ENCODE data around the gene SNPH.
A peak's percentile ranks its signal among the peaks of the same experiment; 100 is the strongest.
"Not testable (repeated sequence)": the region's sequence is repeated elsewhere in the genome, so short reads cannot be mapped to it uniquely, and the experiment has no call there.

SNPH gene, protein sequence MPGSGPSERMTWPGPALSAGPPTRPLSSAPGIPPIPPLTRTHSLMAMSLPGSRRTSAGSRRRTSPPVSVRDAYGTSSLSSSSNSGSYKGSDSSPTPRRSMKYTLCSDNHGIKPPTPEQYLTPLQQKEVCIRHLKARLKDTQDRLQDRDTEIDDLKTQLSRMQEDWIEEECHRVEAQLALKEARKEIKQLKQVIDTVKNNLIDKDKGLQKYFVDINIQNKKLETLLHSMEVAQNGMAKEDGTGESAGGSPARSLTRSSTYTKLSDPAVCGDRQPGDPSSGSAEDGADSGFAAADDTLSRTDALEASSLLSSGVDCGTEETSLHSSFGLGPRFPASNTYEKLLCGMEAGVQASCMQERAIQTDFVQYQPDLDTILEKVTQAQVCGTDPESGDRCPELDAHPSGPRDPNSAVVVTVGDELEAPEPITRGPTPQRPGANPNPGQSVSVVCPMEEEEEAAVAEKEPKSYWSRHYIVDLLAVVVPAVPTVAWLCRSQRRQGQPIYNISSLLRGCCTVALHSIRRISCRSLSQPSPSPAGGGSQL

DNA sequence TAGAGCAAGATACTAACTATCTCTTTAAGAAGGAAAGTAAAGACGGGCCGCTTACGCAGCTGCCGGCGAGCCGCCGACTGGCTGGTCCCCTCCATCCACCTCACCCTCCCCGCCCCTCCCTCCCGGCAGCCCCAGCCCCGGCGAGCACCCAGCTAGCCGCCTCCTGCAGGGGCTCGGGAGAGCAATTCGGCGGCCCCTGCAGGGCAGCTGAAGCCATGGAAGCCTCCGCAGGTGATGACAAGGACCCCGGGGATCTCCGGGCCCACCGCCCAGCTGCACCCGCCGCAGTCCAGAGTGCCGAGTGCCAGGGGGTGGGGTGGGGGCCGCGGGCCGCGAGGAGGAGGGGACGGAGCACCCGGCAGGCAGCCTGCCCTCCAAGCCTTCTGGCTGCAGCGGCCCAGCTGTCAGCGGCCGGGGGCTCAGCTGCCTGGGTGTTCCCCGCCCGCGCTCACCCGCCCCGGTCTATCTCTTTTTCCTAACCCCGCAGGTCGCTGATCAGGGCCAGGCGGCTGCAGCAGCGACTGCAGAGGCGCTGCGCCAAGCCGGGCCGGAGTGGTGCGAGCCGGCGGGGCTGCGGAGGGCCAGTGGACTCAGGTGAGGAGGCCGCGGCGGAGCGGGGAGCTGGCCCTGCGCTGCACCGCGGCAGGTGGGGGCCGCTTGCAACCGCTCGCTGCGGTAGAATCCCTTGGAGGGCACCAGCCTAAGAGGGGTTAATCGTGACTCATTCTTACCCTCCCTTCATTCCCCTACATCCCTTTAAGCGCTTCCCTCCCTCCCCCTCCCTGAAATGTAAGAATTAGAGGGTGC, at the start of gene SNPH:
Gene SNPH (plus strand): TSS at position 128 of the 807 bp plus-strand sequence. CDS start 29,946 bp downstream, outside the sequence.
- DNase-seq, result peak; percentile 84

DNA sequence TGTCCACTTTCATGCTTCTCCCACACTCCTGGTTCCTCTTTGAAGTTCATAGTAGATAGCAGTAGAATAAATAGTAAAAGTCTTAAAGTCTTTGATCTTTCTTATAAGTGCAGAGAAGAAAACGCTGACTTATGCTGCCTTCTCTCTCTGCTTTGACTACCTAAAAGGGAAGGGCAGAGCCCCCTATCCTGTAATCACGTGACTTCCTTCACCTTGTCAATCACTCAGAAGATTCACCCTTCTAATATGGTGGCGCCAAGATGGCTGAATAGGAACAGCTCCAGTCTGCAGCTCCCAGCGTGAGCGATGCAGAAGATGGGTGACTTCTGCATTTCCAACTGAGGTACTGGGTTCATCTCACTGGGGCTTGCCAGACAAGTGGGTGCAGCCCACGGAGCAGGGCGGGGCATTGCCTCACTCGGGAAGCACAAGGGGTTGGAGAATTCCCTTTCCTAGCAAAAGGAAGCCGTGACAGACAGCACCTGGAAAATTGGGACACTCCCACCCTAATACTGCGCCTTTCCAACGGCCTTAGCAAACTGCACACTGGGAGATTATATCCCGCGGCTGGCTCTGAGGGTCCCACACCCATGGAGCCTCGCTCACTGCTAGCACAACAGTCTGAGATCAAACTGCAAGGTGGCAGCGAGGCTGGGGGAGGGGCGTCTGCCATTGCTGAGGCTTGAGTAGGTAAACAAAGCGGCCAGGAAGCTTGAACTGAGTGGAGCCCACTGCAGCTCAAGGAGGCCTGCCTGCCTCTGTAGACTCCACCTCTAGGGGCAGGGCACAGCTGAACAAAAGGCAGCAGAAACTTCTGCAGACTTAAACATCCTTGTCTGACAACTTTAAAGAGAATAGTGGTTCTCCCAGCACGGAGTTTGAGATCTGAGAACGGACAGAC, 49.3 kb upstream of the SNPH start:
- DNase-seq, result peak; percentile 2

DNA sequence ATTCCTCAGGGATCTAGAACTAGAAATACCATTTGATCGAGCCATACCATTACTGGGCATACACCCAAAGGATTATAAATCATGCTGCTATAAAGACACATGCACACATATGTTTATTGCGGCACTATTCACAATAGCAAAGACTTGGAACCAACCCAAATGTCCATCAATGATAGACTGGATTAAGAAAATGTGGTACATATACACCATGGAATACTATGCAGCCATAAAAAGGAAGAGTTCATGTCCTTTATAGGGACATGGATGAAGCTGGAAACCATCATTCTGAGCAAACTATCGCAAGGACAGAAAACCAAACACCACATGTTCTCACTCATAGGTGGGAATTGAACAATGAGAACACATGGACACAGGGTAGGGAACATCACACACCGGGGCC, 43.3 kb upstream of the SNPH start:
- not testable (repeated sequence) for DNase-seq

DNA sequence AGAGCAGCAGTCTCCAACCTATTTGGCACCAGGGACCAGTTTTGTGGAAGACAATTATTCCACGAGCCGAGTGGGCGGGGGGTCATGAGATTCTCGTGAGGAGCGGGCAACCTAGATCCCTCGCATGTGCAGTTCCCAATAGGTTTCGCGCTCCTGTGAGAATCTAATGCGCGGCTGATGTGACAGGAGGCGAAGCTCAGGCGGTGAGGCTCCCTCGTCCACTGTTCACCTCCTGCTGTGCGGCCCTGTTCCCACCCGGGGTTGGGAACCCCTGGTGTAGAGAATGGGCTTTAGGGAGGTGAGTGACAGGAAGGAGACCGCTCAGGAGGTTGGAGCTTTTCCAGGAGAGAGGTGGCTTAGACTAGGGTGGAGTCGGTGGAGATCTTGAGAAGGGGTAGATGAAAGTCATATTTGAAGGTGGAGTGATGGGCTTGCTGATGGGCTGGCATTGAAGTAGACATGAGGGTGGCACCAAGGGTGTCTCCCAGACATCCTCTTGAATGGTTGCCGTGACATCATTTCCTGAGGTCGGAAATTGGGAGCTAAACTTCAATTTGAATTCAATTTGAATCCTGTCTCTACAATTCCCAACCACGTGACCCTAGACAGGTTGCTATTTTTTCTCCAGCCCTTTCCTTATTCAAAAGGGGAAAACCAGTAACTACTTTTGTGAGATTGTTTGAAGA, 41.7 kb upstream of the SNPH start:
- peak; percentile 14 for DNase-seq

DNA sequence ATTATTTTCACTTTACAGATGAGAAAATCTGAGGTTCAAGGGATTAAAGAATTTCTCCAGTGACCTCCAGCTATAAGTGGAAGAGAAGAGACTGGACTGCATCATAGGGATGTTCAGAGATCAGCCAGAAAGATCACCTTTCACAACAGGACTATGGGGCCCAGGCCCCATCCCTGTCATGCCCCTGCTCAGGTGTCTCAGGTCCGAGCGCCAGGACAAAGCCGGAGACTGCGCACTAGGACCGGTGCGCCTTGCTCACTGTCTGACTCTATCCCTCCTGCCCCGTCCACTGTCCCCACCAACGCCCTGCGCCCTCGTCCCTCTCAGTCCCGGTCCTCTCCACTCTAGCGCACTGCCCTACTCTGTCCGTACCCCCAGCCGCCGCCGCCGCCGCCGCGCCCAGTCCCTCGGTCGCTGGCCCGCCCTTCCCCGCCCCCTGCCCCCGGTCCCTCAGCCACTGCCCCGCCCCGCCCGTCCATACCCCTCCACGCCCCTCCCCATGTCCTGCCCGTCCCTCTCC, 40.8 kb upstream of the SNPH start:
- no peak for DNase-seq

DNA sequence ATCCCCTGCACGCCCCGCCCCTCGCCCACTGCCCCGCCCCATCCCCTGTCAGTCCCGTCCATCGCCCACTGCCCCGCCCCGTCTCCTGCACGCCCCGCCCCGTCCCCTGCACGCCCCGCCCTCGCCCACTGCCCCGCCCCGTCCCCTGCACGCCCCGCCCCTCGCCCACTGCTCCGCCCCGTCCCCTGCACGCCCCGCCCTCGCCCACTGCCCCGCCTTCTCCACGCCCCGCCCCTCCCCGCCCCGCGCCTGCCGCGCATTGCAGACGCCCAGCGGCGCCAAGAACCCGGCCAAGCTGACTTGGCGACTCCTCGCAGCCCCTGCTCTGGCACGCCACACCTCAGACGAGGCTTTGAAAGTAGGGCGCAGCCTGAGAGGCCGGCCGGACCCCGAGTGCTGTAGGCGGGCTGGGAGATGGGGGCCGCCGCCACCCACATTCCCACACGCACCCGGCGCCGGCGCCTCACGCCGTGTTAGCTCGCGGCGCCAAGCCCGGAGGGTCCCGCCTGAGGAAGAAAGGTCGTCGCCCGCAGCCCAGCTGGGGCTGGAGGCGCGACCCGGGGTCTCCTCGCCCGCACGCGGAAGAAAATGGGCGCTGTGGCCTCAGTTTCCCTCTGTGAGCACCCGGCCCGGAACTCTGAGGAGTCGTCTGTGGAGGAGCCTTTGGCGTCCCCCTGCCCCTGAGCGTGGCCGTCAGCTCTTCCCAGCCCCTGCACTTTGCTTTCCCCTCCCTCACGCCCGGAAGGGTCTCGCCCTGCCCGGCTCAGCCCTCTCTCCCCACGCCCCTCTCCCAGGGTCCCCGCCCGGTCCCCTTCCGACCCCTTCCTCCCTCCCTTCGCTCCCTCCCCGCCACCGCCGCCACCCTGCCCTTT, 40.1 kb upstream of the SNPH start, which contains the start of gene RAD21L1:
Gene RAD21L1 (plus strand): TSS at position 262 of the 872 bp plus-strand sequence. CDS start 2,410 bp downstream, outside the sequence.
- DNase-seq, result peak; percentile 77

DNA sequence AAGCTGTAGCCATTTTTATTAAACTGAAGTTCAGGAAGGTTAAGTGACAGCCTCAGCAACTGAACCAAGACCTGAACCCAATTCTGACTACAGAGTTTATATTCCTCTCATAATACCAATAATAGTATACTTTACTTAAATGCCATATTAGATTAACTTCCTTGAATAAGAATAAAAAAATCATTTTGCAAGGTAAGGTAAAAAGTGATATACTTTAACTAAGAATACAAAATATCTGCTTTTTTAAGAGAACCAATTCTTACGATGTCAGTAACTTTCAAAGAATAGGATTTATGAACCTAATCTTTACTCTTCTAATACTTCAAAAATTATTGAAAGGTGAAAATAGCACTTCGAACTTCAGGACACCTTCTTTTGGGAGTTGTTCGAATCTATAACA, 36.6 kb upstream of the SNPH start:
- DNase-seq, result no peak

DNA sequence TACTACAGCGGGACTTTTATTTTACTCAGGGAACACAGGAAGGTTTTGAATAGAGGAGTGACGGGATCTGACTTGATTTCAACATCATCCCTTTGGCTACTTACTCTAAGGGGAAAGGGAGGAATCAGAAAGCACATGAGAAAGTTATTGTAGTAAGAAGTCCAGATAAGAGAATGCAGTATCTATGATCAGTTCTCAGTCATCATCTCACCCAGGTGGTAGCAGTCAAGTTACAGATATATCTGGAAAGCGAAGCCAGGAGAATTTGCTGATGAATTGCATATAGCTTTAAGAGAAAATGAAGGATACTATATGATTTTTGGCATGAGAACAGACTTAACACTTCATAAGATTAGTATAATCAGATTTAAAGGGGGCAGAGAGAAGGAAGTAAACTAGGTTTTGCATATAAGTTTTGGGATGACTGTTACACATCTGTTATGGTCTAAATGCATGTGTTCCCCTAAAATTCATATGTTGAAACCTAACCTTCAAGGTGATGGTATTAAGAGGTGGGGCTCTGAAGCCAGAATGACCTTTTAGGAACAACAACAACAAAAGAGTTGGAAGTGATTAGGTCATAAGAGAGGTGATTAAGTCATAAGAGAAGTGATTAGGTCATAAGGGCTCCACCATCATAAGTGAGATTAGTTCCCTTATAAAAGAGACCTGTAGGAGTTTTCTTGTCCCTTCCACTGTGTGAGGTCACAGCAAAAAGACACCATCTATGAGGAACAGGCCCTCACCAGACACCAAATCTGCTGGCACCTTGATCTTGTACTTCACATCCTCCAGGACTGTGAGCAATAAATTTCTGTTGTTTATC, 33.6 kb upstream of the SNPH start:
- no peak for DNase-seq

DNA sequence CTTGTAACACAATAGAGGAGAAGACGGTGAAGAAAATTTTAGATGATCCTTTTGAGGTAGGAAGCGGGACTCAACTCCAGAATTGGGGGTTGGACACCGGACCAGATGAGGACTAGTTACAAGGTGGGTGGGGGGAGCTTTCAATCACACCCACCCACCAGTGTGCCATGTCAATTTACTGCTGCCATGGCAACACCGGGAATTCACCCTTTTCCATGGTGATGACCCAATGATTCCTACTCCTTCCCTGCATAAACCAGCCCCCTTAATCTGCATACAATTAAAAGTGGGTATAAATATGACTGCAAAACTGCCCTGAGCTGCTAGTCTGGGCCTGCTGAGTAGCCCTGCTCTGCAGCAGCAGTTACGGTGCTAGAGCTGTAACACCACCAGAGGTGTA, 25.5 kb upstream of the SNPH start:
- no peak for DNase-seq

DNA sequence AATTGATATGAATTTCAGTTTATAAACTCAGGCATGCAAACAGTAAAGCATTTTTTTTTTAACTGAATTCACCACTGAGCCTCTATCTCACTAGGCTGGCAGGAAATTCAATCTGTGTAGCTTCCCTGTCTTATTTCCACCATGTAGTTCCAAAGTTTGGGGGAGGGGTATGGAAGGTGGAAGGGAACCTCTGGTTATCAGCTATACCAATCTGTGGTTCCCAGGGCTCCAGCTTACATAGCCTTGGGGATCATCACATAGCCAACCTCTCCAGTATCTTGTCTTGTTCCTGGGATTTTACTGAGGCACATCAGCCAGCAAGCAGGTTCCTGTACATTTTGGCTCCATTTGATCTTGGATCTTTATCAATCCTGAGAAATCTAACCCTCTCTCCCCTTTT, 24.6 kb upstream of the SNPH start:
- no peak for DNase-seq

DNA sequence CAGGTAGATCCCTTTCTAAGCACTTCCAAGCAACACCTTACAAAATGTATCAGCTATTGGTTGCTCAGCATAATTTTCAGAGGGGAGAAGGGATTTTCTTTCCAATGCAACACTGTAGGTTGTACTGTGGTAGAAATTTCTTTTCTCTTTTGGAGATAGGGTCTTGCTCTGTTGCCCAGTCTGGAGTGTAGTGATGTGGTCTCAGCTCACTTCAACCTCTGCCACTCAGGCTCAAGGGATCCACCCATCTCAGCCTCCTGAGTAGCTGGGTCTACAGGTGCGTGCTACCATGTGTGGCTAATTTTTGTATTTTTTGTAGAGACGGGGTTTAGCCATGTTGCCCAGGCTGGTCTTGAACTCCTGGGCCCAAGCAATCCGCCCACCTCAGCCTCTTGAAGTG, 24.0 kb upstream of the SNPH start:
- no peak for DNase-seq

DNA sequence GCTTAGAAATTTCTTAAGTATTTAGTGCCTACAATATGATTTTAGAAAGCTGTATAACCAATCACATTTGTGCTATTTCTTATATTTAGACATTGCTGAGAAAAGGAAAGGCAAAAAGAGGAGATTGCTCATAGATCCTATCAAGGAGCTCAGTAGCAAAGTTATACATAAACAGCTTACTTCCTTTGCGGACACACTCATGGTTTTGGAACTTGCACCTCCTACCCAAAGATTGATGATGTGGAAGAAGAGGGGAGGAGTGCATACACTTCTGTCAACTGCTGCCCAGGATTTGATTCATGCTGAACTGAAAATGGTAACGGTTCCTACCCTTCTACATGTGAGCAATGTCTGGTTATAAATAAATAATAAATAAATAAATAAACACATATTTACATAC, 23.6 kb upstream of the SNPH start:
- no peak for DNase-seq

DNA sequence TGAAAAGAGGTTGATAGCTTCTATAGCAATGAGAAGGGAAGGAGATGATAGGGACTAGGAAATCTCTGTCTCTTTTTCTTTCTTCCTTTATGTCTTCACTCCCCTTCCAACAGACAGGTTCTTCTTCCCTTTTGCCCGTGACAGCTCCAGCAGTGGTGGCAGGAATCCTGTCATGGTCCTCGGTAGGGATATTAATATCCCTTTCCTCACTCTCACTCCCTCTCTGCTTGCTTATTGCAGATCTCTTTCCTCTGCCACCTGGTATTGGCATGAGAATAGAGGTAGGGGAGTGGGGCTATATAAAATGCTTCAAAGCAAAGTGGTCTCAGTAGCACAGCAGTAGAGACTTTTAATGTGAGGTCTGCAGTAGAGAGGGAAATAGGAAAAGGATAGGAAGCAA, 20.5 kb upstream of the SNPH start:
- DNase-seq, result no peak

DNA sequence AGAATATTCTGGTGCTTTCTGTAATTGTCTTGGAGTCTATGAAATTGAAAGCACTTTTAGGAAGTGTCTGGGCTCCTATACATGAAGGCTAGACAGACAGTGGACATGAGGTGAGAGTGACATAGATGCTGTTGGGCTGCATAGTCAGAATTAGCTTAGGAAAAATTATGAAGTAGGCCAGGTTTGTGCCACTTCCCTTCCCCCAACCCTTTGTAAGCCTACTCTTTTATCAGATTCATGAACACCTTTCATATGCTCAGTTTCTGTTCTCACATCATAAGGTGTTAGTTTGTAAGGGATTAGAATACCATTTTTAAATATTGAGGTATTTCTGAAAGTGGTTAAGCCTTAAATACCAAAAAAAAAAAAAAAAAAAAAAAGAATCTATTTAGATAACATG, 18.4 kb upstream of the SNPH start:
- no peak for DNase-seq

DNA sequence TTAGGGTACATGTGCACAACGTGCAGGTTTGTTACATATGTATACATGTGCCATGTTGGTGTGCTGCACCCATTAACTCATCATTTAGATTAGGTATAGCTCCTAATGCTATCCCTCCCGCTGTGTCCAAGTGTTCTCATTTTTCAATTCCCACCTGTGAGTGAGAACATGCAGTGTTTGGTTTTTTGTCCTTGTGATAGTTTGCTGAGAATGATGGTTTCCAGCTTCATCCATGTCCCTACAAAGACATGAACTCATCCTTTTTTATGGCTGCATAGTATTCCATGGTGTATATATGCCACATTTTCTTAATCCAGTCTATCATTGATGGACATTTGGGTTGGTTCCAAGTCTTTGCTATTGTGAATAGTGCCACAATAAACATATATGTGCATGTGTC, 15.8 kb upstream of the SNPH start:
- not testable (repeated sequence) for DNase-seq

DNA sequence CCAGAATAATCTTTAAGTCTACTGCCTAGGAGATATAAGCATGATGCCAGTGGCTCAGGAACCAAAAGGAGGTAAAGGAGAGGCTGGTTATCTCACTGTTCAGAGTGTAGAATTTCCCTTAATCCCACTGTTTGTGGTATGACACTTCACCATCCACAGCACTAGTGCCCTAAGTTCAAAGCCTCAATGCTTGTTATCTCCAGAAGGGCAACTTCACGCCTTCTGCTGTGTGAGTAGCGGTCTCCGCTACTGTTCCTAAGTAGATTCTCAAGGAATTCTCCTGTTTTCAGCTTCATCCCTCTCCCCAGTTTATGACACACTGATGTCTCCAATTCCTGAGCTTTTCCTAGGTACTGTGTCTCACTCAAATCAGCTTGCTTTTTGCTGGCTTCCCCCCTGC, 13.7 kb upstream of the SNPH start:
- DNase-seq, result no peak

DNA sequence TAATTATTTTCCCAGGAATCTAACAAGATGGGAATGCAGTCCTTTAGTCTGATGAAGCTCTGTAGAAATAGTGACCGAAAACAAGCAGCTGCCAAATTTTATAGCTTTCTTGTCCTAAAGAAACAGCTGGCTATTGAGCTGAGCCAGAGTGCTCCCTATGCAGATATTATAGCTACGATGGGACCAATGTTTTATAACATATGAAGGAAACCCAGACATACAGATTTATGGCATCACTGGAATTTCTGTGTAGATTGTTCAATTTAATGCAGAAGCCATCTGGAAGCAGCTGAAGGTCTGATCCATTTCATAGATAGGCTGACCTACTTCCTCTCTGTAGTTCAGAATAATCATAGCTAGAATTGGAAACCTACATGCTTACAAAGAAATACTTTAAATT, 11.8 kb upstream of the SNPH start:
- DNase-seq, result no peak

DNA sequence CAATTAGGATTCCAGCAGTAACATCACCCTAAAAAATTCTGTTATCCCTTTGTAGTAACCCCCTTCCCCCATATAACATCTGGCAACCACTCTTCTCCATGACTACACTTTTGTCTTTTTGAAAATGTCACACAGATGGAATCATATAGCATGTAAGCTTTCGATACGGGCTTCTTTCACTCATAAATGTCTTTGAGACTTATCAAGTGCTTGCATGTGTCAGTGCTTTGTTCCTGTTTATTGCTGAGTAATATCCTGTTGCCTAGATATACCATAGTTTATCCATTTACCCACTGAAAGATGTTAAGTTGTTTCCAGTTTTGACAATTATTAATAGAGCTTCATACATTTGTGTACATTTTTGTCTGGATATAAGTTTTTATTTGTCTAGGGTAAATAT, 10.4 kb upstream of the SNPH start:
- no peak for DNase-seq

DNA sequence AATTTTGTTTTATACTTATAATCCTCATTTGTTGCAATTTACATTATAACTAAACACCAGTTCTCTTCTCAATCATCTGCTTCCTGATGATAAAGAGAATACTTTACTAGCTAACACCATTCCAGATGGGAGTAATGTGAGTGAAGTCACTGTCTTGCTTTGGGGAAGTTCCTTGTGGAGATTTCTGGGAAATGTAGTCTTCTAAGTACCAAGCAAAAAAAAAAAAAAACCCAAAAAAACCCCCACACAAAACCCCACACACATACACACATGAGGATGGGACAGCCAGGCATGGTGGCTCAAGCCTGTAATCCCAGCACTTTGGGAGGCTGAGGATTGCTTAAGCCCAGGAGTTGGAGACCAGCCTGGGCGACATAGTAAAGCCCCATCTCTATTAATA, 2.2 kb upstream of the SNPH start:
- DNase-seq, result no peak

DNA sequence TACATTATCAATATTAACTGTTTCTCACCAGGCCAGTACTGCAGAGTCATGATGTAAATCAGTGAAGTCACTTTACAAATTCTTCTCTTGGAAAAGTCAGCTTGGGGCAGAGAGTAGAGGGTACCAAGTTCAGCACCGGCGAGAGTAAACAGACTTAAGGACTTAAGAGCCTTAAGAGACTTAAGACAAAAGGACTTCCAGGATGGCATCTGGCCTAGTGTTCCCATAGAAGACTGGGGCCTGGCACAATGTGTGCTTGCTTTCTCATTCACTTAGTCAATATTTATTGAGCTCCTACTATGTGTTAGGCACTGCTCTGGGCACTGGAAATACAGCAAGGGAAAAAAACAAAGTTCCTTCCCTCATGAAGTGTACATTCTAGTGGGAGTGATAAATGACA, 1.4 kb upstream of the SNPH start:
- no peak for DNase-seq
